Measurements from ENCODE around the gene COX7A2.

The COX7A2 gene

DNA sequence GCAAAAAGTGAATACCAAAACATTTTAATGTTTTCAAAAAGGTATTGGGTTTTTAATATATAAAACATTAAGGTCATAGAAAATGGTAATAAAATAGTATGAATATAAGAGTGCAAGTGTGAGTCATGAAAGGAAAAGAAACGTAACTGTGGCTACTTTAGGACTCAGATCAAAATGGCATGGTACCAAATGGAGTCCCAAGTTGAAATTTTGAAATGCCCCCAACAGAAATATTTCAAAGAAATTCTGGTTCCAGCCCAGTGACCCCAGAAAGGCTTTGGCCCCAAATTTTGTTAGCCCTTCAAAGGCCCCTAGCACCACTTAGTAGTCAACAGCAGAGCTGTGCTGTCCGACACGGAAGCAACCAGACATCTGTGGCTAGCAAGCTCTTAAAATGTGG is 43.7 kb downstream of the COX7A2 start:
- DNase-seq: no peak

DNA sequence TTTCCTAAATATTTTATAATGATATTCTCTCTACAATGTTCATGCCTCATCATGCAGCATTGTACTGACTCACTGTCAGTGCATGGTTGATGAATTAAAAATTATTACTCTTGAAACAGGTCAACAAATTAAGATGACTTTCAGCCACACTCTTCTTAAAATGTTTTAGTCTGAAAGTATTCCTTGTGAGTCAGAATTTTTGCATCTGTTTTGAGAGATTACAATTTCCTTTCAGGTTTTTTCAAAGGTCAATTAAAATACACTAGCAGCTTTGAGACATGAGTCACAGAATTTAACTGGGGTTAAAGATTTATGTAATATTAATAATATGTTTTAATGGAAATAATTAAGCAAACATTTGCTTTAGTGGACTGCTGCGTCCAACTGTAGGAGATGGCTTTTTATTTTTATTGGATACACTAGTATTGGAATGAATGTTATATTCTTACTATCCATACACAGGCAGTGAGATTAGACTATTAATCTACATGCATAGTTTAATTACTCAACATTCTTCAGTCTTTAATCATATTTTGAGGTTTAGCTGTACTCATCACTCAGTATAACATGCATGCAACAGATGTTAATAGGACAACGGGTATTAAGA is 47.4 kb downstream of the COX7A2 start:
- no peak for DNase-seq

DNA sequence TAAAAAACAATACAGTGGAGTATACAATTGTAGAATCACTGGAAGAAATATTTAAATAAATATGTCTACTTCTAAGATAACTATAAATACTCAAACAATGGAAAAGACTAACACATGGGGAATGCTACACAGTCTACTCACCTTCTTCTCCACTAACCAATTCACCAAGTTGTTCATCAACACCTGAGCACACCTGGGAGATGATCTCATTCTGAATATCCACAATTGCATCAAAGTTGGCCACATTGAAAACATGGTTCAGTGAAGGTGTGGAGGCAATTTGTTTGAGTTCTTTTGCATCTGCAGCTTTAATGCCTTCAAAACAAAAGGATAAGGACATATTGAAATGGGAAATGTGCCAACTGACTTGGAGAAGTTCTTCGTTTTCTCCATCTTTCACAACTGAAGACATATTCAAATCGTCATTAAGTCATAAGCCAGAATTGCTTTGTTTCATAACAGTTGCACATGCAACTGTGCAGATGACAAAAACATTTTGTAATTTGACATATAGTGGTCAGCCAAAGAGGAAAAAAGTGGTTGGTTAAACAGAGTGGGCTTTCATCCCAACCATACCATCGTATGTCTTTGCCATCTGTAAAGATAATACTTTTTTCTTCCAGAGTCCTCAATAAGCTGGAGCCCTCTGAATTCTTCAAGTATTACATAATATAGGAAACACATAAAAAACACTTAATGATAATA is 55.2 kb downstream of the COX7A2 start:
- DNase-seq: no peak
